H9 (cell line): ENCODE measurements around the gene SDHB. TPM values are rescaled to one million over a fixed set of nuclear protein-coding genes. Genes with fewer than 3 reads are reported as not detected.

Source experiments
- DNase-seq: peaks from one replicate; pipeline ENCODE4 v3.0.0-alpha.2; 2017
- H2AFZ ChIP-seq: one replicate; pipeline ENCODE4 v1.6.1; 2013; ENCODE audit warnings: mild to moderate bottlenecking, low read length, control low read depth, moderate library complexity
- H2AK5ac ChIP-seq: 2 replicates; pipeline ENCODE4 v1.6.1; 2013; ENCODE audit warnings: low read length, control low read depth, mixed read lengths; ENCODE audit not compliant: insufficient read length
- H2BK120ac ChIP-seq: one replicate; pipeline ENCODE4 v1.6.1; 2013; ENCODE audit warnings: low read depth, mild to moderate bottlenecking, low read length, control low read depth, inconsistent platforms; ENCODE audit not compliant: poor library complexity, severe bottlenecking
- H2BK12ac ChIP-seq: 2 replicates; pipeline ENCODE4 v1.6.1; 2013; ENCODE audit warnings: low read length, control low read depth, mixed read lengths, low read depth; ENCODE audit not compliant: insufficient read length
- H2BK15ac ChIP-seq: 2 replicates; pipeline ENCODE4 v1.6.1; 2013; ENCODE audit warnings: low read depth, low read length, control low read depth
- H2BK20ac ChIP-seq: one replicate; pipeline ENCODE4 v1.6.1; 2013; ENCODE audit warnings: low read depth, mild to moderate bottlenecking, low read length, control low read depth, inconsistent platforms; ENCODE audit not compliant: poor library complexity, severe bottlenecking
- H2BK5ac ChIP-seq: 2 replicates; pipeline ENCODE4 v1.6.1; 2013; ENCODE audit warnings: low read length, control low read depth, mixed read lengths; ENCODE audit not compliant: insufficient read length
- H3K14ac ChIP-seq: 2 replicates; pipeline ENCODE4 v1.6.1; 2013; ENCODE audit warnings: low read length, control low read depth; ENCODE audit not compliant: insufficient read depth
- H3K18ac ChIP-seq: 2 replicates; pipeline ENCODE4 v1.6.1; 2013; ENCODE audit warnings: low read depth, mild to moderate bottlenecking, mixed read lengths, low read length, control low read depth; ENCODE audit not compliant: insufficient read length
- H3K23ac ChIP-seq: 2 replicates; pipeline ENCODE4 v1.6.1; 2013; ENCODE audit warnings: low read length, control low read depth, mixed read lengths, low read depth; ENCODE audit not compliant: insufficient read length
- H3K23me2 ChIP-seq: 2 replicates; pipeline ENCODE4 v1.6.1; 2013; ENCODE audit warnings: low read depth, mild to moderate bottlenecking, mixed read lengths, low read length, control low read depth; ENCODE audit not compliant: insufficient read length, poor library complexity, severe bottlenecking
- H3K27ac ChIP-seq: 2 replicates; pipeline ENCODE4 v1.5.1; 2013; ENCODE audit warnings: low read length, control low read depth, mixed read lengths, low read depth; ENCODE audit not compliant: insufficient read length
- H3K27me3 ChIP-seq: 2 replicates; pipeline ENCODE4 v1.6.1; 2013; ENCODE audit warnings: low read length, control low read depth, inconsistent platforms; ENCODE audit not compliant: insufficient read depth
- H3K4ac ChIP-seq: 2 replicates; pipeline ENCODE4 v1.6.1; 2013; ENCODE audit warnings: low read depth, mild to moderate bottlenecking, control low read depth, inconsistent platforms, low read length, moderate library complexity
- H3K4me1 ChIP-seq: 2 replicates; pipeline ENCODE4 v1.6.1; 2013; ENCODE audit warnings: low read length, control low read depth, inconsistent platforms; ENCODE audit not compliant: insufficient read depth
- H3K4me2 ChIP-seq: 2 replicates; pipeline ENCODE4 v1.6.1; 2013; ENCODE audit warnings: low read length, control low read depth, mixed read lengths; ENCODE audit not compliant: insufficient read length, insufficient read depth
- H3K56ac ChIP-seq: 2 replicates; pipeline ENCODE4 v1.6.1; 2013; ENCODE audit warnings: low read depth, mild to moderate bottlenecking, mixed read lengths, low read length, control low read depth; ENCODE audit not compliant: insufficient read length
- H3K79me1 ChIP-seq: 2 replicates; pipeline ENCODE4 v1.6.1; 2013; ENCODE audit warnings: low read depth, mild to moderate bottlenecking, moderate library complexity, low read length, control low read depth, inconsistent platforms; ENCODE audit not compliant: insufficient read depth, poor library complexity, severe bottlenecking
- H3K79me2 ChIP-seq: 2 replicates; pipeline ENCODE4 v1.6.1; 2013; ENCODE audit warnings: low read length, control low read depth, inconsistent platforms; ENCODE audit not compliant: insufficient read depth
- H3K9ac ChIP-seq: 2 replicates; pipeline ENCODE4 v1.6.1; 2013; ENCODE audit warnings: low read length, control low read depth, mixed read lengths; ENCODE audit not compliant: insufficient read length; ENCODE audit errors: extremely low read depth
- H3K9me3 ChIP-seq: one replicate; pipeline ENCODE4 v1.6.1; 2013; ENCODE audit warnings: low read depth, low read length, inconsistent platforms; ENCODE audit not compliant: control insufficient read depth
- H3T11ph ChIP-seq: one replicate; pipeline ENCODE4 v1.6.1; 2013; ENCODE audit warnings: mild to moderate bottlenecking, low read length, control low read depth, inconsistent platforms
- H4K20me1 ChIP-seq: one replicate; pipeline ENCODE4 v1.6.1; 2013; ENCODE audit not compliant: control insufficient read depth, insufficient read length, insufficient read depth
- H4K5ac ChIP-seq: 2 replicates; pipeline ENCODE4 v1.6.1; 2013; ENCODE audit warnings: low read depth, mild to moderate bottlenecking, mixed read lengths, low read length, control low read depth; ENCODE audit not compliant: insufficient read length
- H4K8ac ChIP-seq: replicated peaks from 2 replicates; pipeline ENCODE4 v1.6.1; 2013; ENCODE audit warnings: low read length, control low read depth, mixed read lengths, low read depth; ENCODE audit not compliant: insufficient read length
- H4K91ac ChIP-seq: 2 replicates; pipeline ENCODE4 v1.6.1; 2013; ENCODE audit warnings: low read depth, mild to moderate bottlenecking, moderate library complexity, mixed read lengths, low read length, control low read depth; ENCODE audit not compliant: insufficient read length
- H3K27ac Mint-ChIP-seq, 3 experiments: 2 replicates in 2 of 3; 3 replicates in 1 of 3; pipeline ENCODE4 v1.8.0; 2020 to 2021; ENCODE audit warnings: mixed read lengths in 3 of 3, mild to moderate bottlenecking in 1 of 3, moderate library complexity in 1 of 3
- H3K27me3 Mint-ChIP-seq: 2 replicates; pipeline ENCODE4 v1.8.0; 2021; ENCODE audit warnings: low read depth, mild to moderate bottlenecking, moderate library complexity, mixed read lengths
- H3K36me3 Mint-ChIP-seq, 3 experiments: 2 replicates in 2 of 3; 3 replicates in 1 of 3; pipeline ENCODE4 v1.8.0; 2020 to 2021; ENCODE audit warnings: low read depth in 3 of 3, mixed read lengths in 3 of 3; ENCODE audit not compliant: insufficient read depth in 1 of 3
- H3K4me1 Mint-ChIP-seq, 2 experiments: 2 replicates each; pipeline ENCODE4 v1.8.0; 2020; ENCODE audit warnings: mixed read lengths in 2 of 2
- H3K4me3 Mint-ChIP-seq, 2 experiments: 2 replicates in 1 of 2; 3 replicates in 1 of 2; pipeline ENCODE4 v1.8.0; 2020 to 2021; ENCODE audit warnings: mild to moderate bottlenecking in 2 of 2, mixed read lengths in 2 of 2, moderate library complexity in 1 of 2
- H3K9me3 Mint-ChIP-seq, 2 experiments: 2 replicates in 1 of 2; 3 replicates in 1 of 2; pipeline ENCODE4 v1.8.0; 2020; ENCODE audit warnings: mild to moderate bottlenecking in 2 of 2, mixed read lengths in 2 of 2, moderate library complexity in 1 of 2
- CTCF ChIP-seq: fragments of 200-600 bp; sonication (generic); conservative IDR thresholded peaks from 3 replicates; pipeline ENCODE4 v1.8.0; 2021; ENCODE audit warnings: antibody characterized with exemption, mild to moderate bottlenecking
- WGBS: extraction: QIAGEN DNeasy Blood & Tissue Kit; methylation state at CpG from one replicate; pipeline ENCODE4 v1.1.7; 2013; ENCODE audit warnings: missing lambda C conversion rate, low lambda C conversion rate, mixed read lengths; ENCODE audit not compliant: insufficient read length; ENCODE audit errors: extremely low coverage; 5-methylcytosine and 5-hydroxymethylcytosine counted together
- total RNA-seq: library from RNA; stranded (reverse); gene quantifications from 2 replicates; pipeline ENCODE4 v1.2.1, GENCODE V29; 2021

The SDHB gene
- total RNA-seq, 1 experiment from 2014 or later, result 77.5 TPM

- Histone ChIP-seq H2BK5ac (no peak overlapping the region), H3K4me2 (no peak overlapping the region), H3K9ac (no peak overlapping the region), H3K14ac (no peak overlapping the region), H4K5ac (no peak overlapping the region), H3K79me1 (no peaks in the 10 kb centered on the region), H2BK120ac (no peak overlapping the region), H3K18ac (no peak overlapping the region), H3K23ac (no peak overlapping the region), H3K4ac (no peak overlapping the region), H3K23me2 (no peaks in the 10 kb centered on the region), H4K8ac (no peak overlapping the region), H3T11ph (no peak overlapping the region), H2AK5ac (no peak overlapping the region), H4K20me1 (no peaks in the 10 kb centered on the region), H2BK20ac (no peak overlapping the region), H3K4me1 (no peaks in the 10 kb centered on the region), H2BK12ac (no peak overlapping the region), H4K91ac (no peak overlapping the region), H2AFZ (no peak overlapping the region), H2BK15ac (no peak overlapping the region), H3K27ac (no peak overlapping the region), H3K27me3 (no peaks in the 10 kb centered on the region), H3K56ac (no peak overlapping the region), H3K79me2 (no peaks in the 10 kb centered on the region), H3K9me3 (no peaks in the 10 kb centered on the region)
- Mint-ChIP-seq H3K27ac (no peak overlapping the region), H3K9me3 (no peaks in the 10 kb centered on the region; a peak in 2 of 5 replicates), H3K4me3 (no peak overlapping the region), H3K36me3 (no peaks in the 10 kb centered on the region), H3K4me1 (peaks cover 7 to 19% of the 10 kb centered on the region in 2 experiments), H3K27me3 (peaks cover 2% of the 10 kb centered on the region)
- DNase-seq, result no peak
- no CpG with 5 or more reads among the region's 8 CpGs for WGBS
- no peak for TF ChIP-seq CTCF
Observed at GRCh38 chr1:17093822-17094393, 40.1 kb upstream of the SDHB start.
